Measurements from ENCODE around the gene CHKA. TPM values are rescaled to one million over a fixed set of nuclear protein-coding genes. Genes with fewer than 3 reads are reported as not detected.

The CHKA gene
- total and polyA plus RNA-seq, 2 of the 8 experiments (the other 6 are each of a cell fraction or from before 2014, with no cell fraction given): 61.2 to 86.6 TPM

DNA sequence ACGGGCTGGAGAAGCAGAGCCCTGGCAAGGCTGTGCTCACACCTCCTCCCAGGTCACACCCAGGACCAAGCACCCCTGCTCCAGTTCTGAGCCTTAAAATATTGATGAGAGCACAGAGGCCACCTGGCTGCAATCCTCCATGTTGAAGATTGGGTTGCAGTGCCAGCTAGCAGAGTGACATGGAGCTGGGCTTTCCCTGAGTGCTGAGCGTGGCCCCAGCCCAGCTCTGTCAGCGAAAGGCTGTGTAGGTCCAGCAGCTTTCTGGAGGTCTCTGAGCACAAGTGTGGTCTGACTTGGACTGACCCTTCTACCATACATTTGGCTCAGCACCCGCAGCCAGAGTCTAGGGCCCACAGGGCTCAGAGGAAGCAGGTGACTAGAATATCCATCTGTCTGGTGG lies 4.0 kb upstream of the CHKA start:
- WGBS, 2 experiments (ENCODE audit: extremely low coverage in 1 of 2, insufficient coverage in 1 of 2, insufficient read length in 1 of 2, insufficient replicate concordance in 2 of 2, low coverage in 1 of 2, low lambda C conversion rate in 2 of 2, missing lambda C conversion rate in 1 of 2): 93% methylated on average over 4 of the region's 4 CpGs; no CpG with 5 or more reads in 1 of the 2 experiments
- Histone ChIP-seq H2BK12ac (ENCODE audit: low read depth, low read length) (peak overlapping the region; percentile 72; the same call in 1 of the 2 replicates), H2AK5ac (ENCODE audit: low read depth, low read length) (peak overlapping the region; percentile 89; the same call in 1 of the 2 replicates), H3K4me2 (ENCODE audit: insufficient read depth in 1 of 2, low read depth in 2 of 2, low read length in 2 of 2) (no peak overlapping the region), H3K4me3 (ENCODE audit: extremely low read depth in 1 of 4, insufficient read depth in 2 of 4, low read depth in 3 of 4, low read length in 4 of 4) (no peak overlapping the region), H2AFZ (ENCODE audit: low read length) (no peak overlapping the region), H2BK5ac (ENCODE audit: low read depth, low read length) (peak overlapping the region; percentile 37; the same call in 1 of the 2 replicates), H4K5ac (ENCODE audit: insufficient read length, low read depth, low read length) (peak overlapping the region; percentile 7), H3K14ac (ENCODE audit: insufficient read length) (no peak overlapping the region), H3K4ac (replicated peaks; ENCODE audit: insufficient read length, low read depth, low read length) (peak overlapping the region; percentile 13), H3K79me2 (ENCODE audit: control insufficient read depth in 1 of 2, insufficient read depth in 2 of 2, low read length in 2 of 2) (peaks cover 3 to 6% of the 10 kb centered on the region in 2 experiments; a peak in 3 of 4 replicates), H3K4me1 (replicated peaks in 1 of 4; ENCODE audit: control insufficient read depth in 3 of 4, insufficient read depth in 4 of 4, low read length in 3 of 4) (peaks cover 20 to 41% (median 29%) of the 10 kb centered on the region in 4 experiments), H3K79me1 (ENCODE audit: low read depth, low read length) (no peaks in the 10 kb centered on the region; the same call in 1 of the 2 replicates), H3K36me3 (ENCODE audit: control insufficient read depth in 2 of 4, insufficient read depth in 4 of 4, low read length in 3 of 4) (no peaks in the 10 kb centered on the region; a peak in 1 of 8 replicates), H2BK15ac (ENCODE audit: low read length) (0 out of 2 replicates have a peak overlapping the region, but pooled peaks have one; percentile 22), H4K8ac (ENCODE audit: extremely low read depth, insufficient read depth, low read length) (no peak overlapping the region), H4K91ac (replicated peaks; ENCODE audit: insufficient read length, low read length) (peak overlapping the region; percentile 94), H3K18ac (ENCODE audit: extremely low read depth, low read length) (peak overlapping the region; percentile 62; the same call in 1 of the 2 replicates), H3K27ac (ENCODE audit: low read depth, low read length) (no peak overlapping the region), H2BK120ac (replicated peaks; ENCODE audit: low read depth, low read length) (peak overlapping the region; percentile 65), H3K9me3 (ENCODE audit: insufficient read depth in 2 of 2, low read depth in 1 of 2, low read length in 1 of 2) (peaks cover 4% of the 10 kb centered on the region in 2 experiments; a peak in 3 of 4 replicates), H3K23me2 (ENCODE audit: low read depth, low read length) (no peaks in the 10 kb centered on the region; the same call in none of the 2 replicates), H3K27me3 (replicated peaks in 1 of 4; ENCODE audit: control insufficient read depth in 3 of 4, extremely low read depth in 1 of 4, insufficient read depth in 3 of 4, low read length in 3 of 4) (no peaks in the 10 kb centered on the region), H3K23ac (ENCODE audit: insufficient read length) (no peak overlapping the region), H3K9ac (replicated peaks in 1 of 4; ENCODE audit: extremely low read depth in 1 of 4, low read depth in 3 of 4, low read length in 3 of 4) (no peak overlapping the region), H3K56ac (replicated peaks; ENCODE audit: insufficient read length, low read depth, low read length) (no peak overlapping the region), H4K20me1 (replicated peaks in 1 of 2; ENCODE audit: control insufficient read depth in 1 of 2, insufficient read depth in 2 of 2, low read length in 2 of 2) (peaks cover 2 to 3% of the 10 kb centered on the region in 2 experiments), H2BK20ac (ENCODE audit: low read length) (peak overlapping the region; percentile 6; the same call in 1 of the 2 replicates)
- no peak for DNase-seq (ENCODE audit: low read depth in 1 of 2, low spot score in 2 of 2)
- POLR2A ChIA-PET (ENCODE audit: partially characterized antibody): interaction anchor here (1.0 to 1.8 kb wide), 3 partner anchors 13 to 84 kb away, joined by 3 to 5 read pairs (median 4); no protein-coding TSS in a partner anchor
- no peak for FAIRE-seq
- CTCF ChIA-PET (ENCODE audit: partially characterized antibody): interaction anchor here (1.4 kb wide), 1 partner anchor 42 kb away, joined by 3 read pairs; no protein-coding TSS in a partner anchor
- TF ChIP-seq SP1 (IDR thresholded peaks at IDR 0.05; ENCODE audit: low read depth, low read length) (no peak), RBBP5 (IDR thresholded peaks at IDR 0.05; ENCODE audit: borderline replicate concordance, low read depth, low read length) (no peak), SIN3A (conservative IDR thresholded peaks at IDR 0.05 in 1 of 2, IDR thresholded peaks at IDR 0.05 in 1 of 2; ENCODE audit: low read depth in 1 of 2, low read length in 2 of 2) (no peak), SUZ12 (IDR thresholded peaks at IDR 0.05; ENCODE audit: low read length) (no peak), HDAC2 (IDR thresholded peaks at IDR 0.05; ENCODE audit: borderline replicate concordance in 1 of 2, low read depth in 2 of 2, low read length in 2 of 2) (no peak), BACH1 (IDR thresholded peaks at IDR 0.05; ENCODE audit: low read length) (no peak), CHD1 (IDR thresholded peaks at IDR 0.05; ENCODE audit: low read depth, low read length) (no peak), POLR2AphosphoS5 (IDR thresholded peaks at IDR 0.05; ENCODE audit: low read depth, low read length) (no peak)
- TF ChIP-seq, protein P1, sequence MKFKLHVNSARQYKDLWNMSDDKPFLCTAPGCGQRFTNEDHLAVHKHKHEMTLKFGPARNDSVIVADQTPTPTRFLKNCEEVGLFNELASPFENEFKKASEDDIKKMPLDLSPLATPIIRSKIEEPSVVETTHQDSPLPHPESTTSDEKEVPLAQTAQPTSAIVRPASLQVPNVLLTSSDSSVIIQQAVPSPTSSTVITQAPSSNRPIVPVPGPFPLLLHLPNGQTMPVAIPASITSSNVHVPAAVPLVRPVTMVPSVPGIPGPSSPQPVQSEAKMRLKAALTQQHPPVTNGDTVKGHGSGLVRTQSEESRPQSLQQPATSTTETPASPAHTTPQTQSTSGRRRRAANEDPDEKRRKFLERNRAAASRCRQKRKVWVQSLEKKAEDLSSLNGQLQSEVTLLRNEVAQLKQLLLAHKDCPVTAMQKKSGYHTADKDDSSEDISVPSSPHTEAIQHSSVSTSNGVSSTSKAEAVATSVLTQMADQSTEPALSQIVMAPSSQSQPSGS (IDR thresholded peaks at IDR 0.05; ENCODE audit: low read length): no peak

Measured in H1 (cell line).